OCI-LY1 (cell line): Measurements from ENCODE around the gene MPL.

Experiments used
- H2AFZ ChIP-seq: fragments of 200-600 bp; sonication (generic), shearing (Covaris generic); 2 replicates; pipeline ENCODE4 v1.6.0; 2014; ENCODE audit warnings: antibody characterized with exemption, mild to moderate bottlenecking, low read length
- H3F3A ChIP-seq: fragments of 200-600 bp; sonication (generic), shearing (Covaris generic); 2 replicates; pipeline ENCODE4 v1.6.0; 2014; ENCODE audit warnings: mild to moderate bottlenecking, antibody characterized with exemption, low read length, moderate library complexity; ENCODE audit not compliant: insufficient read depth
- H3K27ac ChIP-seq: fragments of 200-600 bp; sonication (generic); 2 replicates; pipeline ENCODE4 v1.5.1; 2014; ENCODE audit warnings: low read length, mixed run types, mild to moderate bottlenecking, low read depth; ENCODE audit not compliant: poor library complexity, severe bottlenecking
- H3K27me3 ChIP-seq: fragments of 200-600 bp; sonication (generic); 2 replicates; pipeline ENCODE4 v1.6.0; 2014; ENCODE audit warnings: antibody characterized with exemption, mild to moderate bottlenecking, low read length, moderate library complexity; ENCODE audit not compliant: insufficient read depth
- H3K36me3 ChIP-seq: fragments of 200-600 bp; sonication (generic); 2 replicates; pipeline ENCODE4 v1.6.1; 2014; ENCODE audit warnings: mild to moderate bottlenecking, antibody characterized with exemption, low read length, moderate library complexity, mixed read lengths; ENCODE audit not compliant: insufficient read depth
- H3K4me1 ChIP-seq: fragments of 200-600 bp; sonication (generic); 2 replicates; pipeline ENCODE4 v1.5.1; 2014; ENCODE audit warnings: mild to moderate bottlenecking, low read length, moderate library complexity; ENCODE audit not compliant: insufficient read depth, severe bottlenecking
- H3K4me2 ChIP-seq: fragments of 200-600 bp; sonication (generic), shearing (Covaris generic); 2 replicates; pipeline ENCODE4 v1.6.1; 2014; ENCODE audit warnings: low read length
- H3K4me3 ChIP-seq: fragments of 200-600 bp; sonication (generic); 2 replicates; pipeline ENCODE4 v1.5.1; 2014; ENCODE audit warnings: low read length, low read depth, mild to moderate bottlenecking, mixed read lengths; ENCODE audit not compliant: poor library complexity, severe bottlenecking
- H3K79me2 ChIP-seq: fragments of 200-600 bp; shearing (Covaris generic); 2 replicates; pipeline ENCODE4 v1.6.1; 2016; ENCODE audit warnings: mixed run types, low read length, mixed read lengths; ENCODE audit not compliant: insufficient read depth
- H3K9ac ChIP-seq: fragments of 200-600 bp; sonication (generic), shearing (Covaris generic); 2 replicates; pipeline ENCODE4 v1.6.1; 2014; ENCODE audit warnings: mild to moderate bottlenecking, low read length, mixed read lengths
- H3K9me2 ChIP-seq: fragments of 200-600 bp; sonication (generic), shearing (Covaris generic); 2 replicates; pipeline ENCODE4 v1.6.1; 2014; ENCODE audit warnings: low read depth, mild to moderate bottlenecking, low read length, mixed read lengths
- H3K9me3 ChIP-seq: fragments of 200-600 bp; shearing (Covaris generic); 2 replicates; pipeline ENCODE4 v1.6.1; 2014; ENCODE audit warnings: low read length, mixed read lengths
- H4K20me1 ChIP-seq: fragments of 200-600 bp; sonication (generic), shearing (Covaris generic); 2 replicates; pipeline ENCODE4 v1.6.0; 2016; ENCODE audit warnings: mild to moderate bottlenecking, low read length; ENCODE audit not compliant: insufficient read depth
- CTCF ChIP-seq: fragments of 200-600 bp; sonication (generic), shearing (Covaris generic); IDR thresholded peaks from 2 replicates; pipeline ENCODE4 v1.5.1; 2017; ENCODE audit warnings: mild to moderate bottlenecking, antibody characterized with exemption, low read length, moderate library complexity, mixed read lengths
- EZH2 ChIP-seq: fragments of 200-600 bp; sonication (generic), shearing (Covaris generic); IDR thresholded peaks from 2 replicates; pipeline ENCODE4 v1.8.0; 2017; ENCODE audit warnings: borderline replicate concordance, mixed run types, mild to moderate bottlenecking, antibody characterized with exemption, low read length, moderate library complexity, mixed read lengths

MPL gene

GRCh38 chr1:43383449-43383848, 45.8 kb downstream of the MPL start:
- Histone ChIP-seq H3K27me3 (no peaks in the 10 kb centered on the region), H3K4me1 (peaks cover 6% of the 10 kb centered on the region), H3K9me2 (no peaks in the 10 kb centered on the region), H3K36me3 (peaks cover 65% of the 10 kb centered on the region), H3K9ac (no peak overlapping the region), H3F3A (no peaks in the 10 kb centered on the region), H3K4me2 (no peak overlapping the region), H3K4me3 (no peak overlapping the region), H3K27ac (no peak overlapping the region), H4K20me1 (no peaks in the 10 kb centered on the region), H2AFZ (no peak overlapping the region), H3K79me2 (peaks cover 3% of the 10 kb centered on the region; the same call in 1 of the 2 replicates), H3K9me3 (no peaks in the 10 kb centered on the region)
- TF ChIP-seq EZH2, result no peak
- TF ChIP-seq CTCF, result no peak

GRCh38 chr1:43386676-43387075, 49.1 kb downstream of the MPL start:
- no peaks in the 10 kb centered on the region for H3K9me2 ChIP-seq
- H4K20me1 ChIP-seq, result no peaks in the 10 kb centered on the region
- no peak for TF ChIP-seq CTCF
- TF ChIP-seq EZH2, result no peak
- H3K36me3 ChIP-seq, result peaks cover 57% of the 10 kb centered on the region
- H3K27me3 ChIP-seq, result no peaks in the 10 kb centered on the region
- no peak overlapping the region for H3K4me2 ChIP-seq
- no peaks in the 10 kb centered on the region for H3K9me3 ChIP-seq
- H3F3A ChIP-seq, result no peaks in the 10 kb centered on the region
- no peak overlapping the region for H3K9ac ChIP-seq
- no peak overlapping the region for H2AFZ ChIP-seq
- H3K4me3 ChIP-seq, result no peak overlapping the region
- no peak overlapping the region for H3K27ac ChIP-seq
- H3K4me1 ChIP-seq, result peaks cover 23% of the 10 kb centered on the region
- peaks cover 18% of the 10 kb centered on the region for H3K79me2 ChIP-seq

GRCh38 chr1:43387976-43388599, 50.5 kb downstream of the MPL start:
- TF ChIP-seq CTCF (no peak), EZH2 (no peak)
- no peaks in the 10 kb centered on the region for H3K9me2 ChIP-seq
- no peaks in the 10 kb centered on the region for H3K9me3 ChIP-seq
- peak overlapping the region; percentile 97 for H3K4me2 ChIP-seq
- H4K20me1 ChIP-seq, result no peaks in the 10 kb centered on the region
- H3K27me3 ChIP-seq, result no peaks in the 10 kb centered on the region
- H3K79me2 ChIP-seq, result peaks cover 18% of the 10 kb centered on the region
- H2AFZ ChIP-seq, result no peak overlapping the region
- peak overlapping the region; percentile 71 for H3K9ac ChIP-seq
- peaks cover 46% of the 10 kb centered on the region for H3K36me3 ChIP-seq
- H3K27ac ChIP-seq, result no peak overlapping the region
- H3F3A ChIP-seq, result no peaks in the 10 kb centered on the region
- peak overlapping the region; percentile 72 for H3K4me3 ChIP-seq
- H3K4me1 ChIP-seq, result peaks cover 23% of the 10 kb centered on the region
